Stimulated activated CD4-positive, alpha-beta T cell treated with anti-CD3 and anti-CD28 coated beads, Interleukin-15, amount 100 ng/mL, for 1 hour (primary cell): ENCODE data around the gene KLRD1.
"Not testable (repeated sequence)": the region's sequence is repeated elsewhere in the genome, so short reads cannot be mapped to it uniquely, and the experiment has no call there.

Experiments used
- DNase-seq, 2 donors: peaks; one replicate each; pipeline ENCODE4 v3.0.0-alpha.2; 2020; ENCODE audit warnings: low read depth in 1 of 2, low spot score in 1 of 2

Gene KLRD1

GRCh38 chr12:10307630-10308029 lies at the start of gene KLRD1:
TSS of gene KLRD1 (plus strand) at chr12:10307870. CDS start at chr12:10308078, 208 bp downstream.
- no peak for DNase-seq

GRCh38 chr12:10260927-10261326 lies 46.7 kb upstream of the KLRD1 start:
- DNase-seq = no peak

GRCh38 chr12:10268037-10268436 lies 39.6 kb upstream of the KLRD1 start:
- no peak for DNase-seq

- DNase-seq = no peak
Observed at GRCh38 chr12:10272467-10272866, 35.2 kb upstream of the KLRD1 start.

GRCh38 chr12:10276774-10277173 lies 30.9 kb upstream of the KLRD1 start:
- no peak for DNase-seq

- DNase-seq = no peak
Observed at GRCh38 chr12:10278104-10278503, 29.6 kb upstream of the KLRD1 start.

GRCh38 chr12:10279937-10280336 lies 27.7 kb upstream of the KLRD1 start:
- DNase-seq = no peak

- no peak for DNase-seq
Observed at GRCh38 chr12:10283027-10283426, 24.6 kb upstream of the KLRD1 start.

GRCh38 chr12:10285919-10286318 lies 21.8 kb upstream of the KLRD1 start:
- no peak for DNase-seq

GRCh38 chr12:10289005-10289754 lies 18.5 kb upstream of the KLRD1 start:
- no peak for DNase-seq

GRCh38 chr12:10291030-10291429 lies 16.6 kb upstream of the KLRD1 start:
- no peak for DNase-seq

- no peak for DNase-seq
Observed at GRCh38 chr12:10293151-10293550, 14.5 kb upstream of the KLRD1 start.

GRCh38 chr12:10293570-10294227 lies 14.0 kb upstream of the KLRD1 start:
- no peak for DNase-seq

GRCh38 chr12:10301103-10301502 lies 6.6 kb upstream of the KLRD1 start:
- DNase-seq = no peak

GRCh38 chr12:10304161-10304574 lies 3.5 kb upstream of the KLRD1 start:
- no peak for DNase-seq

- DNase-seq = no peak
Observed at GRCh38 chr12:10305411-10305810, 2.3 kb upstream of the KLRD1 start.

GRCh38 chr12:10310926-10311720 lies 3.5 kb downstream of the KLRD1 start:
- no peak for DNase-seq

GRCh38 chr12:10319388-10319787 lies 11.7 kb downstream of the KLRD1 start:
- DNase-seq = no peak

- DNase-seq = no peak
Observed at GRCh38 chr12:10320643-10321042, 13.0 kb downstream of the KLRD1 start.

GRCh38 chr12:10328691-10329090 lies 21.0 kb downstream of the KLRD1 start:
- DNase-seq = not testable (repeated sequence)

- DNase-seq = no peak
Observed at GRCh38 chr12:10331642-10332239, 24.1 kb downstream of the KLRD1 start.
